Vagina (tissue), 2 donors: ENCODE data around the gene ZNF836. TPM values are rescaled to one million over a fixed set of nuclear protein-coding genes. Genes with fewer than 3 reads are reported as not detected.
A peak's percentile ranks its signal among the peaks of the same experiment; 100 is the strongest.

Experiments used
- DNase-seq, 2 donors: peaks; one replicate each; pipeline ENCODE4 v3.0.0-alpha.2; 2017; ENCODE audit errors: extremely low spot score in 2 of 2
- H3K27ac ChIP-seq: fragments of 200-600 bp; sonication (generic); one replicate; pipeline ENCODE4 v1.5.1; 2019
- H3K27me3 ChIP-seq: fragments of 200-600 bp; sonication (generic); one replicate; pipeline ENCODE4 v1.5.1; 2019
- H3K36me3 ChIP-seq, 2 donors: fragments of 200-600 bp; sonication (generic); one replicate each; pipeline ENCODE4 v1.5.1; 2017 to 2019
- H3K4me1 ChIP-seq: fragments of 200-600 bp; sonication (generic); one replicate; pipeline ENCODE4 v1.5.1; 2019
- H3K4me3 ChIP-seq, 2 donors: fragments of 200-600 bp; sonication (generic); 1 replicate in 1 of 2; 2 replicates in 1 of 2; pipeline ENCODE4 v1.5.1; 2016 to 2019
- H3K9me3 ChIP-seq: fragments of 200-600 bp; sonication (generic); one replicate; pipeline ENCODE4 v1.5.1; 2019
- CTCF ChIP-seq, 3 experiments: fragments of 450-650 bp in 2 of 3; fragments of 200-600 bp in 1 of 3; sonication (generic) in 1 of 3; IDR thresholded peaks; one replicate each; pipeline ENCODE4 v1.5.1; 2017 to 2019; ENCODE audit warnings: antibody characterized with exemption in 3 of 3, mild to moderate bottlenecking in 2 of 3, moderate library complexity in 2 of 3
- POLR2A ChIP-seq, 2 donors: fragments of 450-650 bp; IDR thresholded peaks; one replicate each; pipeline ENCODE4 v1.6.1; 2017; ENCODE audit warnings: antibody characterized with exemption in 2 of 2, mild to moderate bottlenecking in 2 of 2, moderate library complexity in 2 of 2
- POLR2AphosphoS5 ChIP-seq, 2 donors: sonication (generic); formaldehyde crosslinking; IDR thresholded peaks; one replicate each; pipeline ENCODE4 v1.9.0; 2017; ENCODE audit warnings: antibody characterized with exemption in 2 of 2, mild to moderate bottlenecking in 2 of 2, low read depth in 1 of 2; ENCODE audit not compliant: insufficient read depth in 1 of 2
- intact Hi-C: fragments of 100-400 bp; cut with DNase I; formaldehyde crosslinking; loops from one replicate; pipeline ENCODE4 v1.15.1; 2023
- total RNA-seq: library from RNA; depleted of rRNA; stranded (reverse); fragments of >200 nt; gene quantifications from one replicate; pipeline ENCODE4 v1.2.3, GENCODE V29; 2016

The ZNF836 gene
- total RNA-seq, 1 donor from 2014 or later: 3.9 TPM

- peak in 1 of 2 donors; percentile 94 for DNase-seq
- no peaks in the 10 kb centered on the region for H3K9me3 ChIP-seq
- peak within 1 kb of the TSS; percentile 77 to 78 for H3K4me3 ChIP-seq
- H3K4me1 ChIP-seq: peaks cover 21% of the 10 kb centered on the region
- peak within 1 kb of the TSS; percentile 95 for H3K27ac ChIP-seq
- intact Hi-C loops: loop anchor here (5.0 kb wide), 3 partner anchors 48 to 963 kb away; partner anchors contain the start of gene ZNF160
- TF ChIP-seq POLR2AphosphoS5 (IDR thresholded peaks at IDR 0.05; ENCODE audit: insufficient read depth in 1 of 2, low read depth in 1 of 2) (peak; percentile 86 to 87), CTCF (IDR thresholded peaks at IDR 0.05) (peak; percentile 58 to 80 (median 77)), POLR2A (IDR thresholded peaks at IDR 0.05) (peak in 1 of 2 donors; percentile 85)
- no peaks in the 10 kb centered on the region for H3K36me3 ChIP-seq
- no peaks in the 10 kb centered on the region for H3K27me3 ChIP-seq
Measured at GRCh38 chr19:52139252-52140031, 32.0 kb downstream of the ZNF836 start, which contains the start of gene ZNF616. ZNF616 (minus strand) TSS chr19:52139938; CDS start chr19:52130512, 9,426 bp downstream.

- no peak for DNase-seq
- Histone ChIP-seq H3K27ac (peak overlapping the region; percentile 95), H3K27me3 (no peaks in the 10 kb centered on the region), H3K4me3 (peak overlapping the region; percentile 77 to 78), H3K36me3 (no peaks in the 10 kb centered on the region), H3K9me3 (no peaks in the 10 kb centered on the region), H3K4me1 (peaks cover 21% of the 10 kb centered on the region)
- intact Hi-C loops: loop anchor here (5.0 kb wide), 2 partner anchors 48 to 103 kb away; no protein-coding TSS in a partner anchor
- TF ChIP-seq CTCF (IDR thresholded peaks at IDR 0.05): no peak
- TF ChIP-seq POLR2AphosphoS5 (IDR thresholded peaks at IDR 0.05; ENCODE audit: insufficient read depth in 1 of 2, low read depth in 1 of 2): no peak
- no peak for TF ChIP-seq POLR2A (IDR thresholded peaks at IDR 0.05)
Measured at GRCh38 chr19:52138983-52139251, 32.5 kb downstream of the ZNF836 start.

GRCh38 chr19:52138278-52138982, 33.0 kb downstream of the ZNF836 start:
- TF ChIP-seq POLR2AphosphoS5 (IDR thresholded peaks at IDR 0.05; ENCODE audit: insufficient read depth in 1 of 2, low read depth in 1 of 2): no peak
- no peak for TF ChIP-seq CTCF (IDR thresholded peaks at IDR 0.05)
- TF ChIP-seq POLR2A (IDR thresholded peaks at IDR 0.05): no peak
- H3K36me3 ChIP-seq: no peaks in the 10 kb centered on the region
- H3K4me1 ChIP-seq: peaks cover 21% of the 10 kb centered on the region
- DNase-seq: no peak
- intact Hi-C loops: loop anchor here (5.0 kb wide), 2 partner anchors 49 to 104 kb away; no protein-coding TSS in a partner anchor
- no peaks in the 10 kb centered on the region for H3K9me3 ChIP-seq
- peak overlapping the region; percentile 77 to 78 for H3K4me3 ChIP-seq
- peak overlapping the region; percentile 95 for H3K27ac ChIP-seq
- H3K27me3 ChIP-seq: no peaks in the 10 kb centered on the region

- intact Hi-C loops: no loop called here
- no peak for DNase-seq
- H3K4me1 ChIP-seq: no peaks in the 10 kb centered on the region
- peaks cover 1 to 100% of the 10 kb centered on the region in 2 donors for H3K36me3 ChIP-seq
- H3K4me3 ChIP-seq: no peak overlapping the region
- no peak for TF ChIP-seq POLR2AphosphoS5 (IDR thresholded peaks at IDR 0.05; ENCODE audit: insufficient read depth in 1 of 2, low read depth in 1 of 2)
- no peak for TF ChIP-seq CTCF (IDR thresholded peaks at IDR 0.05)
- TF ChIP-seq POLR2A (IDR thresholded peaks at IDR 0.05): no peak
- peaks cover 66% of the 10 kb centered on the region for H3K9me3 ChIP-seq
- H3K27me3 ChIP-seq: no peaks in the 10 kb centered on the region
- no peak overlapping the region for H3K27ac ChIP-seq
Measured at GRCh38 chr19:52120286-52120685, 51.1 kb downstream of the ZNF836 start.
